HuH-7 (cell line): ENCODE measurements around the gene ELAPOR1.

Experiments used
- DNase-seq: peaks from one replicate; pipeline ENCODE4 v3.0.0; 2011; ENCODE audit warnings: low spot score

Gene ELAPOR1

DNA sequence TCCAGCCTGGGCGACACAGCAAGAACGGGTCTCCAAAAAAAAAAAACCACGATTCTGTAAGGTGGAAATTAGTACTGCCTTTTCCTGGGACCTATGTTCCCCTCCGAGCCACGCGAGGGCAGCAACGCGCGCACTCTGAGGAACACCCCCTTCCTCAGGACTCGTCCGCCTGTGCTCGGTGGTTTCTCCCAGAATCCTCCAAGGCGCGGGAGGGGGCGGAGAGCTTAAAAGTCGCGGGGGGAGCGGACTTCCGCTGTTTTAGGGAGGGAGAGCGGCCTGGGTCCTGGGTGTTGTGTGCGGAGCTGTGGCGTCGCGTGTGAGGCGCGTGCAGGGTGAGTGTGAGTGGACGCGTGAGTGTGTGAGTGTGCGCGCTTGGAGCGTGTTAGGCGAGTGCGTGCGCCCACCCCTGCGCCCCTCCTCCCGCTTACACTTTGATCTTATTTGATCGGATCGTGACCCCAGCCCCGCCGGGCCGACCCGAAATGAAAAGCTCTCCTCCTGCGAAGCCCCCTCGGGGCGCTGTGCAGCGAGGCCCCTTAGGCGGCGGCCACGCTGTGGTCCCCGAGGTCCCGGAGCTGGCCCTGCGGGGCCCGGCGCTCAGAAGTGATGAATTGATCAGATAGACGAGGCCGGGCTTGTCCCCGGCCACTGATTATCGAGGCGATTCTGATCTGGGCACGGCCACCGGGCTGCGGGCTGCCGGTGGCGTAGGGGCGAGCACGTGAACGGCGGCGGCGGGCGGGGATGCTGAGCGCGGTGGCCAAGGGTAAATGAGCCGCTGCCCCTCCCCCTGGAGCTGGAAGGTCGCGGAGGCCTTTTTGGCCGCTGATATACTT, 13.8 kb upstream of the ELAPOR1 start:
- DNase-seq: peak; percentile 89

GRCh38 chr1:109104364-109105151, 9.4 kb upstream of the ELAPOR1 start:
- no peak for DNase-seq

DNA sequence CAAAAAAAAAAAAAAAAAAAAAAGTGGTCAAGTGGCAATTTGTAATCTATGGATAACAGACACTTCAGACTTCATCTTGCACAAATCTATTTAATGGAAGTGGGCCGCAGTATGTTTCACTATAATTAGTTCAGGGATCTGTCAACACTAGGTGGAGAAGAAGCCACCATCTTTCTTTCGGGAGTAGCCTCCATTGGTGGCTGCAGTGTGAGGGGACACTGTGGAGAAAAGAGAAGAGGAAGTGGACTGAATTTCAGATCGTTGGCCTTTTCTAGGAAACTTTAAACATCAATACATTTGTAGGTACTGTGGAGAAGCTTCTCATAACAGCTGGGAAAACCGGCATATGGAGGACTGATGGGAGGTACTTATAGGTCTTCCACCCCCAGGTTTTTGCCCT, 8.0 kb upstream of the ELAPOR1 start:
- DNase-seq: no peak

DNA sequence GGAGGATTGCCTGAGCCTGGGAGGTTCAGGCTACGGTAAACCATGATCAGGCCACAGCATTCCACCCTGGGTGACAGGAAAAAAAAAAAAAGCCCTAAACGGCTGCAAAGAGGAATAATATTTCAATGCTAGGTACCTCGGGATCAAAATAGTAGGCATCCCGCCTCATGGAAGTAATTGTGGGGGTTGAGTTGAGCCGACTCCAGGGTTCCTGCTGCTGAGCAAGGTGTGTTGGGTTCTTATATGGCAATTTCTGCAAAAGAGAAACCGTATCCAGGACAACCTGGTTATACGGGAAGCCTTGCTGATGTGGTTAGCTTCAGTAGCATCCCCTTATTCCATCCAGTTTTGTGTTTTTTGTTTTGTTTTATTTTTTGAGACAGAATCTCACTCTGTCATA, 6.1 kb upstream of the ELAPOR1 start:
- DNase-seq: no peak

- DNase-seq: no peak
Measured at GRCh38 chr1:109109906-109110305, 4.0 kb upstream of the ELAPOR1 start.

GRCh38 chr1:109111386-109112055, 2.4 kb upstream of the ELAPOR1 start:
- DNase-seq: no peak

DNA sequence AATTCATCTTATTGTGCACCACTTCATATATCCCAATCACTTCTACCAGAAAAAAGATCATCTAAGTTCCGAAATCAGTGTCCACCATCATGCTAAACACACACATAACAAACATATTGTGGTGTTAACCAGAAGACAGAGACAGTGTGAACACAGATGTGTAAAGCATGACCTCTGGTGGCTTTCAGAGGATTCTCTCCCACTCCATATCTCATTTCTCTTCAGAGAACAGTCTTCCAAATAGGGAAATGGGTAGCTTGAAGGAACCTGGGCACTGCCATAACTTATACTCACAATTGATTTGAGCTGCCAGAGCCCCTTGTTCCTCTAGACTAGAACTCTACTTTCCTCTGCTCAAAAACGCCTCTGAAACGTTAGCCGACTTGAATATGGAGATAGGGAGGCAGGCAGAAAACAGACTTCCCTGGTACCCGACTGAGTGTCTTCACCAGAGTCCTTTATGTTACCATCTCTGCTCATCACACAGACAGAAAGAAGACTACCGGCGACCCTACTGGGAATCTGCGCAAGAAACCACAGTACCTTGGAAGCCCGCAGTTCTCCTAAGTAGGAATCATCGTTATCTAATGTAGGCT, 1.8 kb upstream of the ELAPOR1 start:
- DNase-seq: no peak

- peak; percentile 87 for DNase-seq
Measured at GRCh38 chr1:109112652-109113285, 1.1 kb upstream of the ELAPOR1 start.

- no peak for DNase-seq
Measured at GRCh38 chr1:109114342-109114674, 393 bp downstream of the ELAPOR1 start.

DNA sequence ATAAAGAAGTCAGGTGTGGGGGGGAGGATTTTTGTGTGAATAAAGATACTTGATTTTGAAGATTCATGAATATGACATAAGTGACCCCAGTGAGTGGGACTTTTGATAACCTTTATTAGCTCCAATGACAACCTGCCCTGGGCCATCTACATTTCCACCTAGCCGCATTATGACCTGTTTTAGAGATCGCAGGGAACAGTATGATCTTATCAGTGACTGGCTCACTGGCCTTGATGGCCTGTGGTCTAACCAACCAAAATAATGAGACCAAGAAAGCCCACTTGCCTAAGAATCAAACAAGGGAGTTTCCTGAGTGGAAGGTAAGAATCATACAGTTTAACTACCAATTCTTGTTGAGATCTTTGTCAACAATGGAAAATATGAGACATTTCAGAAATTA, 1.8 kb downstream of the ELAPOR1 start:
- DNase-seq: no peak

GRCh38 chr1:109116286-109116685, 2.4 kb downstream of the ELAPOR1 start:
- DNase-seq: no peak

DNA sequence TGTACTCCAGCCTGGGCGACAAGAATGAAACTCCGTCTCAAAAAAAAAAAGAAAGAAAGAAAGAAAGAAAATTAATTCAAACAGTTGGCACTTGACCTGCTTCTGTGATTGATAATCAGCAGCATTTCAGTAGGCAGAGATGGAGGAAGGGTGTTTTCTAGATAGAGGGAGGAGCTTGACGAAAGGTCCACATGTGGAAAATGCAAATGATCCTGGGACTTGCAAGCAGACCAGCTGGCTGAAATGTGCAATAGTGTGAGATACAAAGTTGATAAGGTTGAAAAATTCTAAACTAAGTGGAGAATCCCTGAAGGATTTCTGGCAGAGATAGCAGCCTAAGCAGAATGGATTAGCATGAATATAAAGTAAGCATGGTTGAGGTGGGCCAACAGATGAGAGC, 4.2 kb downstream of the ELAPOR1 start:
- DNase-seq: no peak

- DNase-seq: no peak
Measured at GRCh38 chr1:109120356-109120755, 6.4 kb downstream of the ELAPOR1 start.

GRCh38 chr1:109131059-109131458, 17.1 kb downstream of the ELAPOR1 start:
- DNase-seq: no peak

DNA sequence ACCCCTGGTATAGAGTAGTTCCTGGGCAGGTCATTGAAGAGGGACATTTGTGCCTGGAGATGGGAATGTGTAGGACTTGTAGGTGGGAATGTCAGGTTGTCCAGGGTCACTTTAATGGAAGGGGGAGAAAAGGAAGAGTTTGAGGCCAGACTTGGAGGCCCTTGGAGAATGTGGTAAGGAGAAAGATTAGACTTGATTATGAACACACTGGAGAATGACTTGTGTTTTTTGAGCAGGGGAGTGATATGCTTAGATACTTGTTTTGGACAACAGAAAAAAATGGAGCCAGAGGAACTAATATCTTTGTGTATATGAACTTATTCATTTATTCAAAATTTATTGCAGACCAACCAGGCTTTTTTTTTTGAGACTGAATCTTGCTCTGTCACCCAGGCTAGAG, 17.9 kb downstream of the ELAPOR1 start:
- DNase-seq: no peak

DNA sequence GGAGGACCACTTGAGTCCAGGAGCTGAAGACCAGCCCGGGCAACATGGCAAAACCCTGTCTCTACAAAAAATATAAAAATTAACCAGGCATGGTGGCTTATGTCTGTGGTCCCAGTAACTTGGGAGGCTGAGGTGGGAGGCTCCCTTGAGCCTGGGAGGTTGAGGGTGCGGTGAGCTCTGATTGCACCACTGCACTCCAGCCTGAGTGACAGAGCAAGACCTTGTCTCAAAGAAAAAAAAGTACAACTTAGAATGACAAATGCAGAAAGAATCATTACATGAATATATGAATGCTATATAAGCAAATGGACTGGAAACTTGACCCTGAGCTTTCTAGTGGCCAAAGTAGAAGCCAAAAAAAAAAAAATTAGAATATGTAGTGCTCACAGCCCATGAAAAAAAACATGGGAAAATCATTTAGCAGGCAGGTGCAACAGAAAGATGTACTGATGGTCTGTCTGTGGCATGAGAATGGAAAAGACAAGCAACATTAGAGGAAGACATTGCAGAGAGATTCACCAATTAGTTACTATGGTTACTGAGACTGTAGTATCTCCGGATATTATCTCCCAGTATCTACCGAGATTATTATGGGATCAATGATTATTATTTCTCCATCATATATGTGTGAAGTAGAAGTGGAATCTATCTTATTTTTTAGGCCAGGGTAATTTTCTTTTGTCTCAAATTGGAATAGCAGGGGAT, 19.2 kb downstream of the ELAPOR1 start:
- DNase-seq: no peak

GRCh38 chr1:109133815-109134214, 19.9 kb downstream of the ELAPOR1 start:
- DNase-seq: no peak

DNA sequence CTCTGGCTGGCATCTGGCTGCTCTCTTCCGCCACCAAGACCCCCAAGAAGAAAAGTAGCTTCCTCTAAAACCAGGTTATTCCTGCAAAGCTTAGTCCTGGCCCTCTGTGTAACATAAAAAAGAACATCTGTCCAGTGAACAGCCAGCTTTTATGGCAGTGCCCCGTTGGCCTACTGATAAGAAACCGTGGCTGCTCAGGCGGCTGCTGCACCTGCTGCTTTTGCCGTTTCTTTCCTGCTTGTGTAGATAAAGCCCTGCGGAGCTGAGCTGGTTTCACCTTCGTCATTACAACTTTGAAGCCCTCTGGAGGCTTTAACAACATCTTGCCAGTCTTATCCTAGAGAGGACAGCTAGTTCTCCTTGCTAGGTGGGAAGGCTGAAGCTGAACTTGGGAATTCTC, 20.5 kb downstream of the ELAPOR1 start:
- no peak for DNase-seq

GRCh38 chr1:109135940-109136339, 22.0 kb downstream of the ELAPOR1 start:
- DNase-seq: no peak

- DNase-seq: no peak
Measured at GRCh38 chr1:109136766-109137165, 22.9 kb downstream of the ELAPOR1 start.

- no peak for DNase-seq
Measured at GRCh38 chr1:109137958-109138357, 24.0 kb downstream of the ELAPOR1 start.
